ENCODE results near the gene TIRAP. TPM values are rescaled to one million over a fixed set of nuclear protein-coding genes. Genes with fewer than 3 reads are reported as not detected.
A peak's percentile ranks its signal among the peaks of the same experiment; 100 is the strongest.

The TIRAP gene
- total RNA-seq (2011; cell fraction: chromatin; rRNA removed; ENCODE audit: low replicate concordance), result 6.0 and 9.3 TPM in 2 replicates
- total RNA-seq (2011; cell fraction: nucleolus; rRNA removed), result 5.7 and 7.0 TPM in 2 replicates
- 5.2 and 5.5 TPM in 2 replicates for total RNA-seq (2011; cell fraction: nucleoplasm; rRNA removed)
- total RNA-seq (2014; rRNA removed) (1.7 and 2.9 TPM in 2 replicates), total RNA-seq (2014; rRNA removed; fragmentation: Illumina TruSeq; extraction: Trizol) (3.0 and 3.7 TPM in 2 replicates), total RNA-seq (2015; rRNA removed; fragmentation: Illumina TruSeq; extraction: Trizol) (5.2 and 5.4 TPM in 2 replicates), total RNA-seq (2021) (5.3 and 6.2 TPM in 2 replicates), polyA plus RNA-seq (2011; rRNA removed) (1.7 and 3.6 TPM in 2 replicates), polyA plus RNA-seq (2014; fragmentation: Illumina TruSeq; extraction: Trizol) (7.8 and 8.7 TPM in 2 replicates), polyA plus RNA-seq (2014; fragmentation: Nextera tagmentation; extraction: Ambion mirVana) (1 to 10 TPM in 1 of 2 experiments, under 1 TPM in 1; 0.60 to 1.3 TPM), polyA plus RNA-seq (2014; rRNA removed) (3.2 and 4.9 TPM in 2 replicates), polyA minus RNA-seq (2011; rRNA and poly(A)+ RNA removed) (1.8 and 3.3 TPM in 2 replicates), Bru-seq, nascent RNA (percentile 54 among the genes with signal in this experiment), BruChase-seq, experiment 1, labeled RNA remaining after a 2-hour chase (percentile 48 among the genes with signal in this experiment), BruChase-seq, experiment 2, labeled RNA remaining after a 6-hour chase (percentile 48 among the genes with signal in this experiment)
- polyA plus RNA-seq (2011; cell fraction: cytosol; rRNA removed), result 2.8 and 7.5 TPM in 2 replicates
- polyA plus RNA-seq (2011; cell fraction: nucleus; rRNA removed), result 1.7 and 3.8 TPM in 2 replicates
- 4.9 and 7.3 TPM in 2 replicates for polyA plus RNA-seq (2012)
- 1.4 and 3.7 TPM in 2 replicates for polyA minus RNA-seq (2011; cell fraction: cytosol; rRNA and poly(A)+ RNA removed)
- 2.3 and 2.7 TPM in 2 replicates for polyA minus RNA-seq (2011; cell fraction: nucleus; rRNA and poly(A)+ RNA removed)
- long read RNA-seq, experiment 1, partial matches to known transcripts, result 1 of 3 reads
- long read RNA-seq, experiment 1, other reads (novel, unspliced or antisense), result 2 of 3 reads
- long read RNA-seq, experiment 2, partial matches to known transcripts, result 3 of 5 reads
- long read RNA-seq, experiment 2, other reads (novel, unspliced or antisense), result 1 of 5 reads
- long read RNA-seq, experiment 3, partial matches to known transcripts, result 1 of 2 reads
- long read RNA-seq, experiment 3, other reads (novel, unspliced or antisense), result 0 of 2 reads

GRCh38 chr11:126282736-126283591, at the start of gene TIRAP:
Gene TIRAP (plus strand): TSS chr11:126283093. CDS start chr11:126290895, 7,802 bp downstream.
- BruUV-seq (replicated peaks), result no TSS peak
- intact Hi-C loops (cut with micrococcal nuclease), result no loop called here
- ATAC-seq, result peak; percentile 87
- TF ChIP-seq HLTF (IDR thresholded peaks at IDR 0.05), result no peak
- TF ChIP-seq POLR2G (IDR thresholded peaks at IDR 0.05; ENCODE audit: low read depth, low read length), result peak; percentile 91
- no peak for TF ChIP-seq ZNF436 (CRISPR knock-in tag; IDR thresholded peaks at IDR 0.05)
- TF ChIP-seq ARID4B (CRISPR knock-in tag; IDR thresholded peaks at IDR 0.05), result no peak
- TF ChIP-seq GATAD2B (IDR thresholded peaks at IDR 0.05; ENCODE audit: borderline replicate concordance), result peak; percentile 68
- no peak for TF ChIP-seq BDP1 (IDR thresholded peaks at IDR 0.05; ENCODE audit: insufficient read depth, insufficient read length)
- no peak for TF ChIP-seq SETDB1 (IDR thresholded peaks at IDR 0.05; ENCODE audit: low read length)
- no peak for TF ChIP-seq SMARCA5 (IDR thresholded peaks at IDR 0.05)
- no peak for TF ChIP-seq TRIM24 (IDR thresholded peaks at IDR 0.05)
- TF ChIP-seq MECOM (CRISPR knock-in tag; IDR thresholded peaks at IDR 0.05), result no peak
- TF ChIP-seq IRF1 (CRISPR knock-in tag; IDR thresholded peaks at IDR 0.05; ENCODE audit: borderline replicate concordance), result no peak
- no peak for TF ChIP-seq EWSR1 (IDR thresholded peaks at IDR 0.05; ENCODE audit: borderline replicate concordance, low read depth, partially characterized antibody)
- no peak for TF ChIP-seq SMAD3 (CRISPR knock-in tag; conservative IDR thresholded peaks at IDR 0.05)

More at GRCh38 chr11:126282736-126283591, at the start of gene TIRAP:
- peak; percentile 65 to 80 (median 76) for DNase-seq (ENCODE audit: extremely low read depth in 1 of 4, low spot score in 3 of 4)
- H3K27ac ChIP-seq (ENCODE audit: extremely low read depth, low read depth, low read length), result peak within 1 kb of the TSS; percentile 70
- no peaks in the 10 kb centered on the region for H3K27me3 ChIP-seq (ENCODE audit: control insufficient read depth in 2 of 2, insufficient read depth in 2 of 2, low read length in 2 of 2)
- no peak for FAIRE-seq
- no peaks in the 10 kb centered on the region for H3K79me2 ChIP-seq (ENCODE audit: control insufficient read depth, insufficient read depth, low read length)
- H3K4me1 ChIP-seq (replicated peaks in 1 of 2; ENCODE audit: control insufficient read depth in 2 of 2, insufficient read depth in 2 of 2, low read length in 2 of 2), result peaks cover 19 to 26% of the 10 kb centered on the region in 2 experiments; a peak in 4 of 5 replicates
- WGBS (ENCODE audit: insufficient coverage, low coverage, missing lambda C conversion rate), result 6% methylated on average over 51 of the region's 82 CpGs
- in situ Hi-C loops (cut with MboI), result no loop called here
- peak within 1 kb of the TSS; percentile 65 to 88 for H3K9ac ChIP-seq (ENCODE audit: insufficient read depth in 1 of 2, low read depth in 2 of 2, low read length in 2 of 2)
- H3K9me1 ChIP-seq (ENCODE audit: control insufficient read depth, insufficient read depth, low read length), result no peaks in the 10 kb centered on the region
- H2AFZ ChIP-seq (ENCODE audit: low read depth, low read length), result peak within 1 kb of the TSS; percentile 96
- H3K9me3 ChIP-seq (replicated peaks; ENCODE audit: control insufficient read depth, insufficient read depth, low read depth, low read length), result no peaks in the 10 kb centered on the region
- no peaks in the 10 kb centered on the region; the same call in 1 of the 2 replicates for H4K20me1 ChIP-seq (replicated peaks; ENCODE audit: control insufficient read depth, insufficient read depth, low read length)
- CTCF ChIA-PET (ENCODE audit: low intra/inter-chr PET ratio), result no interaction called here
- H3K36me3 ChIP-seq (ENCODE audit: control insufficient read depth, insufficient read depth, low read length), result peaks cover 3% of the 10 kb centered on the region; the same call in 2 of the 3 replicates
- POLR2A ChIA-PET, result interaction anchor here (0.7 to 1.5 kb wide), 4 partner anchors 13 to 143 kb away, joined by 3 to 4 read pairs (median 4); partner anchors contain the start of genes FOXRED1 and SRPRA
- peak within 1 kb of the TSS; percentile 62 for H3K4me3 ChIP-seq
- peak within 1 kb of the TSS; percentile 90 for H3K4me2 ChIP-seq (ENCODE audit: insufficient read depth, low read length)

All from K562 (cell line).